AG04449 (cell line): Measurements from ENCODE around the gene RSPH1.

Experiments used
- CTCF ChIA-PET: fragments of 350-600 bp; formaldehyde crosslinking; extraction: SDS; loops from one replicate; lab custom pipeline; 2021; ENCODE audit warnings: antibody characterized with exemption; lab: Yijun Ruan, JAX
- POLR2A ChIA-PET: fragments of 400-600, 350-600 bp; formaldehyde crosslinking; extraction: SDS; loops from one replicate; lab custom pipeline; 2020; ENCODE audit warnings: antibody characterized with exemption, inconsistent platforms; lab: Yijun Ruan, JAX
- DNase-seq: peaks from one replicate; pipeline ENCODE4 v3.0.0-alpha.2; 2010; ENCODE audit warnings: low read depth, low spot score
- H3K4me3 ChIP-seq: 2 replicates; pipeline ENCODE4 v1.5.1; 2011; ENCODE audit warnings: low read depth, mild to moderate bottlenecking, control low read depth, low read length
- TF ChIP-seq, protein P1 (sequence below): IDR thresholded peaks from one replicate; pipeline ENCODE4 v1.5.1; 2011; ENCODE audit warnings: mild to moderate bottlenecking, moderate library complexity, low read length, control low read depth, inconsistent platforms; ENCODE audit not compliant: insufficient read depth; ENCODE audit errors: missing control alignments

RSPH1 gene

GRCh38 chr21:42496120-42496838, at the start of gene RSPH1:
TSS of gene RSPH1 (minus strand) at chr21:42496224. CDS start at chr21:42496186, 38 bp downstream.
- ChIA-PET POLR2A (no interaction called here), CTCF (no interaction called here)
- TF ChIP-seq, protein P1, sequence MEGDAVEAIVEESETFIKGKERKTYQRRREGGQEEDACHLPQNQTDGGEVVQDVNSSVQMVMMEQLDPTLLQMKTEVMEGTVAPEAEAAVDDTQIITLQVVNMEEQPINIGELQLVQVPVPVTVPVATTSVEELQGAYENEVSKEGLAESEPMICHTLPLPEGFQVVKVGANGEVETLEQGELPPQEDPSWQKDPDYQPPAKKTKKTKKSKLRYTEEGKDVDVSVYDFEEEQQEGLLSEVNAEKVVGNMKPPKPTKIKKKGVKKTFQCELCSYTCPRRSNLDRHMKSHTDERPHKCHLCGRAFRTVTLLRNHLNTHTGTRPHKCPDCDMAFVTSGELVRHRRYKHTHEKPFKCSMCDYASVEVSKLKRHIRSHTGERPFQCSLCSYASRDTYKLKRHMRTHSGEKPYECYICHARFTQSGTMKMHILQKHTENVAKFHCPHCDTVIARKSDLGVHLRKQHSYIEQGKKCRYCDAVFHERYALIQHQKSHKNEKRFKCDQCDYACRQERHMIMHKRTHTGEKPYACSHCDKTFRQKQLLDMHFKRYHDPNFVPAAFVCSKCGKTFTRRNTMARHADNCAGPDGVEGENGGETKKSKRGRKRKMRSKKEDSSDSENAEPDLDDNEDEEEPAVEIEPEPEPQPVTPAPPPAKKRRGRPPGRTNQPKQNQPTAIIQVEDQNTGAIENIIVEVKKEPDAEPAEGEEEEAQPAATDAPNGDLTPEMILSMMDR: no peak
- peak; percentile 78 for DNase-seq
- H3K4me3 ChIP-seq: peak within 1 kb of the TSS; percentile 75

DNA sequence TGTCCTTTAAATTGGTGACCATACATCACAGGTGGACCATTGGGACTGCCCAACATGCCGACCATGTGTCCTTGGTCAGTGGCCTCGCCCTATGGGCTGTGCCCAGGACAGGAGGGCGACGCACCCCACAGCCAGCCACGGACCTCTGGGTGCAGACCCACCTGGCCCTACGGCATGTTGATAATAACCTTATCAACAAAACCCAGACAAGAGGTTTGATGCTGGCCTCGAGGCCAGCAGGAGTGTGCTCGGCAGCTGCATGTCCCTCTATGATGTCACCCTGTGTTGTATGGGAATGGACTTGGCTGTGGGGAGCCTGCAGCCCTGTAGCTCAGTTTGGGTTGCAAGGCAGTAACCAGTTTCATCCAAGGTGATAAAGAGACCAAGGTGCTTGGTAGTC, 49.7 kb upstream of the RSPH1 start:
- no peak overlapping the region for H3K4me3 ChIP-seq
- DNase-seq: no peak
- TF ChIP-seq, protein P1: no peak
- CTCF ChIA-PET: no interaction called here
- POLR2A ChIA-PET: no interaction called here

DNA sequence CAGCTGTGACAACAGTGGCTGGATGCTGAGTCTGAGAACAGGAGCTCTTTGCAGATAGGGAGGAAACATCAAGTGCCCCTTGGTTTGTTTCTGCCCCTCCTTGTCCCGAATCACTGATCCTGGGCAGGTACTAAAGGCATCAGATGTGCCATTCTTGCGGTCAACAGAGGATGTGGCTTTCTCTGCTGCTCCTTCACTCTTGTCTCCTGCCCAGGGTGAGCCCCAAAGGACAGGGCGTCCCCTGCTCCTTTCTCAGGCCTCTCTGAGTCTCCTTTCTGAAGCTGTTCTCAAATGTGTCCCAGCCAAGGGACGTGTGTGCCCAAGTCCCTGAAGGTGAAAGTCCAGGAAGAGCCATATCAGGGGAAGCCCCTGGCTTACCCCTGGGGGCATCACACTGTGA, 49.3 kb upstream of the RSPH1 start:
- H3K4me3 ChIP-seq: no peak overlapping the region
- DNase-seq: no peak
- TF ChIP-seq, protein P1: no peak
- ChIA-PET CTCF (no interaction called here), POLR2A (no interaction called here)

GRCh38 chr21:42544544-42544943, 48.5 kb upstream of the RSPH1 start:
- no peak overlapping the region for H3K4me3 ChIP-seq
- TF ChIP-seq, protein P1: no peak
- POLR2A ChIA-PET: no interaction called here
- CTCF ChIA-PET: no interaction called here
- no peak for DNase-seq

- DNase-seq: no peak
- CTCF ChIA-PET: no interaction called here
- POLR2A ChIA-PET: no interaction called here
- no peak overlapping the region for H3K4me3 ChIP-seq
- TF ChIP-seq, protein P1: no peak
Measured at GRCh38 chr21:42543106-42543847, 47.3 kb upstream of the RSPH1 start.

DNA sequence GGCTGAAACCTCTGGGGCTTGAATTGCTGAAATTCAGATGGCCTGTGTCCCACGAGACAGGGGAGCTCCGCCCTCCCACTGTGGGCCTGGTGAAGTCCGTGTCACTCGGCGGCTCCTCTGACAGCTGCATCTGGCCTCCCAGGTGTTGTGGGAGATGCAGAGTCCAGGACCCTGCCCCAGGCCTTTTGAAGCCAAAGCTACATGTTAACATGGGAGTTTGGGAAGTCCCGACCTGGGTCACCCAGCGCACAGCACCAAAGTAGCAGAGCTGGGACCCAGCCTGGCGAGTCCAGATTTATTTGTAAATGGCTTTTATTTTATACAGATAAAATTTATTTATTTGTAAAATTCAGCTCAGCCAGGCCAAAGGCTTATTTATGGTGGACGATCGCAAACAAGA, 46.6 kb upstream of the RSPH1 start:
- no peak for DNase-seq
- POLR2A ChIA-PET: no interaction called here
- TF ChIP-seq, protein P1: no peak
- H3K4me3 ChIP-seq: no peak overlapping the region
- CTCF ChIA-PET: no interaction called here
